HCT116 (cell line): Measurements from ENCODE around the gene COQ8B. TPM values are rescaled to one million over a fixed set of nuclear protein-coding genes. Genes with fewer than 3 reads are reported as not detected.

ENCODE experiments used
- ATAC-seq: fragments of 200-7000 bp; cut with Tn5 transposase; 2 replicates; pipeline ENCODE4 v1.9.1; 2020; ENCODE audit warnings: mild to moderate bottlenecking, moderate library complexity
- BruUV-seq: library from RNA; stranded (reverse); fragments of 400-500 nt; replicated peaks from 2 replicates; lab custom pipeline; 2021; lab: Mats Ljungman, UMichigan
- CTCF ChIA-PET: fragments of 300-600 bp; sonication (Branson Sonifier 250); formaldehyde crosslinking; loops from one replicate; lab custom pipeline; 2021; ENCODE audit warnings: antibody characterized with exemption; lab: Charles Lee
- POLR2A ChIA-PET: fragments of 300-600, 350-600 bp; sonication (Branson Sonifier 250); formaldehyde crosslinking; loops from one replicate; lab custom pipeline; 2021; ENCODE audit warnings: antibody characterized with exemption; lab: Charles Lee
- RAD21 ChIA-PET, 2 experiments: fragments of 300-600 bp; sonication (Branson Sonifier 250); formaldehyde crosslinking; loops; one replicate each; lab custom pipeline; 2023; ENCODE audit warnings: low total read pairs in 2 of 2; ENCODE audit not compliant: uncharacterized antibody in 2 of 2, unreplicated experiment in 2 of 2, low non-redundant PET in 1 of 2; lab: Charles Lee
- DNase-seq: peaks from one replicate; pipeline ENCODE4 v3.0.0-alpha.2; 2010; ENCODE audit warnings: low read depth, low spot score
- H2AFZ ChIP-seq: fragments of 200-600 bp; shearing (Covaris generic), sonication (generic); 2 replicates; pipeline ENCODE4 v1.6.1; 2017; ENCODE audit warnings: low read depth, mixed run types, mixed read lengths, antibody characterized with exemption, low read length; ENCODE audit not compliant: poor library complexity, severe bottlenecking
- H3K27ac ChIP-seq: 2 replicates; pipeline ENCODE4 v1.5.1; 2012; ENCODE audit warnings: low read depth, low read length
- H3K27me3 ChIP-seq: fragments of 200-600 bp; sonication (generic); 2 replicates; pipeline ENCODE4 v1.6.1; 2016; ENCODE audit warnings: mixed run types, low read length, mixed read lengths; ENCODE audit not compliant: insufficient read depth
- H3K36me3 ChIP-seq, 2 experiments: fragments of 200-500 bp in 1 of 2; fragments of 200-600 bp in 1 of 2; sonication (Bioruptor generic) in 1 of 2; sonication (generic) in 1 of 2; 2 replicates each; pipeline versions ENCODE4 v1.5.1 to v1.6.1; 2014 to 2016; ENCODE audit warnings: low read length in 2 of 2, inconsistent platforms in 1 of 2, mixed read lengths in 1 of 2, mixed run types in 1 of 2; ENCODE audit not compliant: insufficient read depth in 2 of 2, control insufficient read depth in 1 of 2
- H3K4me1 ChIP-seq, 2 experiments: fragments of 200-600 bp in 1 of 2; sonication (generic) in 1 of 2; 2 replicates each; pipeline versions ENCODE4 v1.5.1 to v1.6.1; 2012 to 2017; ENCODE audit warnings: low read length in 2 of 2, inconsistent platforms in 1 of 2, mild to moderate bottlenecking in 1 of 2, mixed read lengths in 1 of 2, mixed run types in 1 of 2, moderate library complexity in 1 of 2; ENCODE audit not compliant: insufficient read depth in 2 of 2, control insufficient read depth in 1 of 2
- H3K4me2 ChIP-seq: fragments of 200-600 bp; sonication (generic); 2 replicates; pipeline ENCODE4 v1.6.1; 2017; ENCODE audit warnings: mixed run types, low read length, mixed read lengths
- H3K4me3 ChIP-seq, 2 experiments: fragments of 200-600 bp in 1 of 2; sonication (generic) in 1 of 2; replicated peaks in 1 of 2; 2 replicates each; pipeline ENCODE4 v1.5.1; 2011 to 2016; ENCODE audit warnings: low read length in 2 of 2, control low read depth in 1 of 2, low read depth in 1 of 2, mild to moderate bottlenecking in 1 of 2, mixed read lengths in 1 of 2, mixed run types in 1 of 2
- H3K79me2 ChIP-seq: fragments of 200-600 bp; sonication (generic); 2 replicates; pipeline ENCODE4 v1.6.1; 2017; ENCODE audit warnings: mild to moderate bottlenecking, mixed run types, low read length, moderate library complexity, mixed read lengths; ENCODE audit not compliant: insufficient read depth
- H3K9ac ChIP-seq: fragments of 200-600 bp; sonication (generic); 2 replicates; pipeline ENCODE4 v1.6.1; 2016; ENCODE audit warnings: low read length, mixed read lengths
- H3K9me2 ChIP-seq: fragments of 200-600 bp; sonication (generic), shearing (Covaris generic); 2 replicates; pipeline ENCODE4 v1.6.1; 2017; ENCODE audit warnings: mixed run types, mild to moderate bottlenecking, moderate library complexity; ENCODE audit not compliant: insufficient read depth
- H3K9me3 ChIP-seq, 2 experiments: fragments of 200-500 bp in 1 of 2; fragments of 200-600 bp in 1 of 2; sonication (Bioruptor generic) in 1 of 2; sonication (generic) in 1 of 2; 2 replicates each; pipeline ENCODE4 v1.6.1; 2014 to 2017; ENCODE audit warnings: low read length in 2 of 2, mixed read lengths in 2 of 2, inconsistent platforms in 1 of 2, low read depth in 1 of 2, mild to moderate bottlenecking in 1 of 2, mixed run types in 1 of 2, moderate library complexity in 1 of 2; ENCODE audit not compliant: control insufficient read depth in 1 of 2, insufficient read depth in 1 of 2
- H4K20me1 ChIP-seq: fragments of 200-600 bp; sonication (generic), shearing (Covaris generic); 2 replicates; pipeline ENCODE4 v1.6.1; 2017; ENCODE audit warnings: mixed run types, mild to moderate bottlenecking, moderate library complexity; ENCODE audit not compliant: insufficient read depth
- CBX3 ChIP-seq: IDR thresholded peaks from 2 replicates; pipeline ENCODE4 v1.6.1; 2012; ENCODE audit warnings: low read depth
- EZH2 ChIP-seq: fragments of 200-600 bp; sonication (generic); IDR thresholded peaks from 2 replicates; pipeline ENCODE4 v1.6.1; 2017; ENCODE audit warnings: antibody characterized with exemption, mixed run types
- EZH2phosphoT487 ChIP-seq: fragments of 200-600 bp; IDR thresholded peaks from 2 replicates; pipeline ENCODE4 v1.6.1; 2018; ENCODE audit warnings: antibody characterized with exemption, borderline replicate concordance
- POLR2A ChIP-seq: IDR thresholded peaks from 2 replicates; pipeline ENCODE4 v1.7.0; 2011; ENCODE audit warnings: borderline replicate concordance; ENCODE audit not compliant: insufficient read depth, insufficient read length; ENCODE audit errors: extremely low read depth
- POLR2AphosphoS5 ChIP-seq: IDR thresholded peaks from 2 replicates; pipeline ENCODE4 v1.6.1; 2011; ENCODE audit warnings: mild to moderate bottlenecking, low read depth, low read length, moderate library complexity
- ZFX ChIP-seq: fragments of 450-650 bp; IDR thresholded peaks from 2 replicates; pipeline ENCODE4 v1.6.1; 2017
- ZNF274 ChIP-seq: fragments of 200-500 bp; sonication (Bioruptor generic); IDR thresholded peaks from 2 replicates; pipeline ENCODE4 v1.6.1; 2014; ENCODE audit warnings: mild to moderate bottlenecking, low read depth, low read length, inconsistent platforms
- intact Hi-C: fragments of 100-400 bp; cut with micrococcal nuclease; formaldehyde crosslinking; loops from 2 replicates; pipeline ENCODE4 v1.10.0; 2022
- total RNA-seq: library from RNA; stranded (reverse); gene quantifications from one replicate; pipeline ENCODE4 v1.2.1, GENCODE V29; 2021; ENCODE audit not compliant: unreplicated experiment
- TF ChIP-seq, protein P1 (sequence below), 3 experiments: fragments of 200-600 bp in 1 of 3; sonication (generic) in 1 of 3; IDR thresholded peaks in 2 of 3; conservative IDR thresholded peaks in 1 of 3; 2 replicates each; pipeline ENCODE4 v1.5.1; 2012 to 2017; ENCODE audit warnings: low read depth in 2 of 3, low read length in 2 of 3, antibody characterized with exemption in 1 of 3, borderline replicate concordance in 1 of 3, control low read depth in 1 of 3, mild to moderate bottlenecking in 1 of 3, mixed read lengths in 1 of 3, mixed run types in 1 of 3, moderate library complexity in 1 of 3; ENCODE audit not compliant: insufficient read depth in 1 of 3
- TF ChIP-seq, protein P2 (sequence below): IDR thresholded peaks from 2 replicates; pipeline ENCODE4 v1.6.1; 2011; ENCODE audit warnings: mild to moderate bottlenecking, low read length, moderate library complexity; ENCODE audit not compliant: insufficient replicate concordance; ENCODE audit errors: extremely low read depth
- TF ChIP-seq, protein P3 (sequence below): IDR thresholded peaks from 2 replicates; pipeline ENCODE4 v1.6.1; 2012

The COQ8B gene
- total RNA-seq, 1 experiment from 2014 or later = 47.1 TPM

DNA sequence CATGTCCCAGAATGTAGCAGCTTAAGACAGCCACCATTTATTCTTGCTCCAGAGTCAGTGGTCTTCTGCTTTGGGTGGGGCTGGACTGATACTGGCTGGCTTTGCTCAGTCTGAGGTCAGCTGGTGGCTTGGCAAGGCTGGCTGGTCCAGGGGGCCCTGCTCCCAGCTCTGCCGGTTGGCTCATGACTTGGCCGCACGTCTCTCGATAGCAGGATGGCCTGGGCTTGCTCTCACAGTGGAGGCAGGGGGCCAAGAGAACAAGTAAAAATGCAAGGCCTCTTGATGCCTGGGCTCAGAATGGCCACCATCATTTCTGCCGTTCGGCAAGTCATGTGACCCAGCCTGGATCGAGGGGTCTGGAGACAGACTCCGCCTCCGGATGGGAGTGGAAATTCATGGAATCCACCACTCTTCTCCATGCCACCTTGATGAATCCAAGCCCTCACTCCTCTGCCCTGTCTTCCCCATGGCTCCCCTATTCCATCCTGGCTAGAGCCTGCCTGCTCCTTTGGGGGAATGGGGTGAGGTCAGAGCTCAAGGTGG lies 20.5 kb upstream of the COQ8B start:
- H3K4me1 ChIP-seq = peaks cover 5 to 12% of the 10 kb centered on the region in 2 experiments; a peak in 3 of 4 replicates
- no peak overlapping the region for H3K4me3 ChIP-seq
- no peak overlapping the region for H3K4me2 ChIP-seq
- H3K27me3 ChIP-seq = no peaks in the 10 kb centered on the region
- H3K9me3 ChIP-seq = no peaks in the 10 kb centered on the region
- no peaks in the 10 kb centered on the region for H3K9me2 ChIP-seq
- H3K79me2 ChIP-seq = no peaks in the 10 kb centered on the region
- ATAC-seq = no peak
- peaks cover 14 to 17% of the 10 kb centered on the region in 2 experiments; a peak in 3 of 4 replicates for H3K36me3 ChIP-seq
- H4K20me1 ChIP-seq = no peaks in the 10 kb centered on the region
- POLR2A ChIA-PET = no interaction called here
- TF ChIP-seq CBX3 (no peak), EZH2phosphoT487 (no peak), POLR2AphosphoS5 (no peak)
- TF ChIP-seq, protein P1, sequence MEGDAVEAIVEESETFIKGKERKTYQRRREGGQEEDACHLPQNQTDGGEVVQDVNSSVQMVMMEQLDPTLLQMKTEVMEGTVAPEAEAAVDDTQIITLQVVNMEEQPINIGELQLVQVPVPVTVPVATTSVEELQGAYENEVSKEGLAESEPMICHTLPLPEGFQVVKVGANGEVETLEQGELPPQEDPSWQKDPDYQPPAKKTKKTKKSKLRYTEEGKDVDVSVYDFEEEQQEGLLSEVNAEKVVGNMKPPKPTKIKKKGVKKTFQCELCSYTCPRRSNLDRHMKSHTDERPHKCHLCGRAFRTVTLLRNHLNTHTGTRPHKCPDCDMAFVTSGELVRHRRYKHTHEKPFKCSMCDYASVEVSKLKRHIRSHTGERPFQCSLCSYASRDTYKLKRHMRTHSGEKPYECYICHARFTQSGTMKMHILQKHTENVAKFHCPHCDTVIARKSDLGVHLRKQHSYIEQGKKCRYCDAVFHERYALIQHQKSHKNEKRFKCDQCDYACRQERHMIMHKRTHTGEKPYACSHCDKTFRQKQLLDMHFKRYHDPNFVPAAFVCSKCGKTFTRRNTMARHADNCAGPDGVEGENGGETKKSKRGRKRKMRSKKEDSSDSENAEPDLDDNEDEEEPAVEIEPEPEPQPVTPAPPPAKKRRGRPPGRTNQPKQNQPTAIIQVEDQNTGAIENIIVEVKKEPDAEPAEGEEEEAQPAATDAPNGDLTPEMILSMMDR (IDR thresholded peaks at IDR 0.05 in 2 of 3, conservative IDR thresholded peaks at IDR 0.05 in 1 of 3; ENCODE audit: borderline replicate concordance in 1 of 3, insufficient read depth in 1 of 3, low read depth in 2 of 3, low read length in 2 of 3) = no peak
- DNase-seq = no peak
- BruUV-seq = no TSS peak
- no peak overlapping the region for H3K9ac ChIP-seq
- no peak overlapping the region for H3K27ac ChIP-seq
- H2AFZ ChIP-seq = no peak overlapping the region
- CTCF ChIA-PET = no interaction called here
- RAD21 ChIA-PET = no interaction called here
- intact Hi-C loops = no loop called here

DNA sequence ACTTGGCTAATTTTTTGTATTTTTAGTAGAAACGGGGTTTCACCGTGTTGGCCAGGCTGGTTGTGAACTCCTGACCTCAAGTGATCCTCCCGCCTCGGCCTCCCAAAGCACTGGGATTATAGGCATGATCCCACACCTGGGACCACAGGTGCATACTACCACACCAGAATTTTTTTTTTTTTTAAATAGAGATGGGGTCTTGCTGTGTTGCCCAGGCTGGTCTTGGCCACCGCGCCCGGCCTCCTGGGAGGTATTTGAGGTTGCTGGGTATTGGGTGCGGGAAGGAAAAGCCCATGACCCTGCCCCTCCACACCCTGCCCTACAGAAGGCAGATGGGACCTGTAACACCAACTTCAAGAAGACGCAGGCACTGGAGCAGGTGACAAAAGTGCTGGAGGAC lies 20.0 kb upstream of the COQ8B start:
- BruUV-seq = no TSS peak
- POLR2A ChIA-PET = no interaction called here
- TF ChIP-seq ZFX (no peak), ZNF274 (no peak), CBX3 (no peak), EZH2phosphoT487 (no peak), EZH2 (no peak), POLR2A (no peak)
- TF ChIP-seq, protein P2, sequence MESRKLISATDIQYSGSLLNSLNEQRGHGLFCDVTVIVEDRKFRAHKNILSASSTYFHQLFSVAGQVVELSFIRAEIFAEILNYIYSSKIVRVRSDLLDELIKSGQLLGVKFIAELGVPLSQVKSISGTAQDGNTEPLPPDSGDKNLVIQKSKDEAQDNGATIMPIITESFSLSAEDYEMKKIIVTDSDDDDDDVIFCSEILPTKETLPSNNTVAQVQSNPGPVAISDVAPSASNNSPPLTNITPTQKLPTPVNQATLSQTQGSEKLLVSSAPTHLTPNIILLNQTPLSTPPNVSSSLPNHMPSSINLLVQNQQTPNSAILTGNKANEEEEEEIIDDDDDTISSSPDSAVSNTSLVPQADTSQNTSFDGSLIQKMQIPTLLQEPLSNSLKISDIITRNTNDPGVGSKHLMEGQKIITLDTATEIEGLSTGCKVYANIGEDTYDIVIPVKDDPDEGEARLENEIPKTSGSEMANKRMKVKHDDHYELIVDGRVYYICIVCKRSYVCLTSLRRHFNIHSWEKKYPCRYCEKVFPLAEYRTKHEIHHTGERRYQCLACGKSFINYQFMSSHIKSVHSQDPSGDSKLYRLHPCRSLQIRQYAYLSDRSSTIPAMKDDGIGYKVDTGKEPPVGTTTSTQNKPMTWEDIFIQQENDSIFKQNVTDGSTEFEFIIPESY = no peak
- TF ChIP-seq, protein P3, sequence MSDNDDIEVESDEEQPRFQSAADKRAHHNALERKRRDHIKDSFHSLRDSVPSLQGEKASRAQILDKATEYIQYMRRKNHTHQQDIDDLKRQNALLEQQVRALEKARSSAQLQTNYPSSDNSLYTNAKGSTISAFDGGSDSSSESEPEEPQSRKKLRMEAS = no peak

More for the DNA sequence above, 20.0 kb upstream of the COQ8B start:
- peaks cover 14 to 17% of the 10 kb centered on the region in 2 experiments for H3K36me3 ChIP-seq
- no peak overlapping the region for H3K4me2 ChIP-seq
- H3K27ac ChIP-seq = no peak overlapping the region
- no peaks in the 10 kb centered on the region for H3K9me3 ChIP-seq
- DNase-seq = no peak
- H4K20me1 ChIP-seq = no peaks in the 10 kb centered on the region
- H2AFZ ChIP-seq = no peak overlapping the region
- intact Hi-C loops = no loop called here
- no peak overlapping the region for H3K4me3 ChIP-seq
- H3K9ac ChIP-seq = no peak overlapping the region
- ATAC-seq = no peak
- ChIA-PET RAD21 (no interaction called here), CTCF (no interaction called here)
- H3K27me3 ChIP-seq = no peaks in the 10 kb centered on the region
- no peaks in the 10 kb centered on the region for H3K9me2 ChIP-seq
- H3K4me1 ChIP-seq = peaks cover 5 to 12% of the 10 kb centered on the region in 2 experiments; a peak in 3 of 4 replicates
- H3K79me2 ChIP-seq = no peaks in the 10 kb centered on the region
